Stomach (tissue), 9 donors: ENCODE data around the gene RASAL3. TPM values are rescaled to one million over a fixed set of nuclear protein-coding genes. Genes with fewer than 3 reads are reported as not detected.

Experiments
- DNase-seq, 2 donors: peaks; one replicate each; pipeline versions ENCODE4 v3.0.0 to v3.0.0-alpha.2; 2013 to 2019
- H3K27ac ChIP-seq, 5 donors: fragments of 200-600 bp in 4 of 5; sonication (generic) in 4 of 5; one replicate each; pipeline ENCODE4 v1.5.1; 2013 to 2019; ENCODE audit warnings: mild to moderate bottlenecking in 1 of 5, moderate library complexity in 1 of 5
- H3K27me3 ChIP-seq, 3 donors: fragments of 200-600 bp; sonication (generic); one replicate each; pipeline ENCODE4 v1.5.1; 2017 to 2019; ENCODE audit warnings: mixed run types in 1 of 3
- H3K36me3 ChIP-seq, 4 donors: fragments of 200-600 bp; sonication (generic); 1 replicate in 3 of 4; 2 replicates in 1 of 4; pipeline ENCODE4 v1.5.1; 2016 to 2019
- H3K4me1 ChIP-seq, 4 donors: fragments of 200-600 bp; sonication (generic); one replicate each; pipeline ENCODE4 v1.5.1; 2016 to 2019
- H3K4me3 ChIP-seq, 4 donors: fragments of 200-600 bp; sonication (generic) in 3 of 4; one replicate each; pipeline ENCODE4 v1.5.1; 2016 to 2019; ENCODE audit warnings: mild to moderate bottlenecking in 1 of 4
- H3K9me3 ChIP-seq, 4 donors: fragments of 200-600 bp; sonication (generic); one replicate each; pipeline ENCODE4 v1.5.1; 2016 to 2019
- CTCF ChIP-seq, 7 experiments: fragments of 450-650 bp in 4 of 7; fragments of 200-600 bp in 3 of 7; sonication (generic) in 3 of 7; IDR thresholded peaks; one replicate each; pipeline ENCODE4 v1.5.1; 2016 to 2019; ENCODE audit warnings: antibody characterized with exemption in 7 of 7, control low read depth in 2 of 7, mild to moderate bottlenecking in 1 of 7
- EP300 ChIP-seq: sonication (generic); formaldehyde crosslinking; IDR thresholded peaks from one replicate; pipeline ENCODE4 v1.6.1; 2017; ENCODE audit warnings: antibody characterized with exemption
- POLR2A ChIP-seq, 4 donors: fragments of 450-650 bp; IDR thresholded peaks; one replicate each; pipeline ENCODE4 v1.6.1; 2016; ENCODE audit warnings: antibody characterized with exemption in 4 of 4, control low read depth in 2 of 4, mild to moderate bottlenecking in 1 of 4, moderate library complexity in 1 of 4
- POLR2AphosphoS5 ChIP-seq, 3 donors: sonication (generic); formaldehyde crosslinking; IDR thresholded peaks; one replicate each; pipeline ENCODE4 v1.6.1; 2016; ENCODE audit warnings: antibody characterized with exemption in 3 of 3
- WGBS, 5 donors: extraction: QIAGEN DNeasy Blood & Tissue Kit in 3 of 5; methylation state at CpG; one replicate each; pipeline versions ENCODE4 v1.1.5 to v1.1.7; 2013 to 2018; 5-methylcytosine and 5-hydroxymethylcytosine counted together
- intact Hi-C: fragments of 100-400 bp; cut with DNase I; formaldehyde crosslinking; loops from one replicate; pipeline ENCODE4 v1.15.1; 2023; ENCODE audit warnings: low total_unique reads
- polyA plus RNA-seq, 3 donors: library from polyadenylated mRNA; stranded (reverse); fragments of 200-250 nt; gene quantifications; one replicate each; pipeline ENCODE4 v1.2.3, GENCODE V29; 2013
- total RNA-seq, 5 donors: library from RNA; depleted of rRNA; stranded (reverse); fragments of >200 nt; gene quantifications; one replicate each; pipeline versions ENCODE4 v1.1.0 to v1.2.3, GENCODE V29; 2014 to 2016
- donor health status: healthy with polysubstance abuse.
- donor health status: Bipolar disorder and iron deficiency.
- donor health status: healthy.

The RASAL3 gene
- total and polyA plus RNA-seq, 8 donors = 1.1 to 21.2 (median 3.0) TPM

DNA sequence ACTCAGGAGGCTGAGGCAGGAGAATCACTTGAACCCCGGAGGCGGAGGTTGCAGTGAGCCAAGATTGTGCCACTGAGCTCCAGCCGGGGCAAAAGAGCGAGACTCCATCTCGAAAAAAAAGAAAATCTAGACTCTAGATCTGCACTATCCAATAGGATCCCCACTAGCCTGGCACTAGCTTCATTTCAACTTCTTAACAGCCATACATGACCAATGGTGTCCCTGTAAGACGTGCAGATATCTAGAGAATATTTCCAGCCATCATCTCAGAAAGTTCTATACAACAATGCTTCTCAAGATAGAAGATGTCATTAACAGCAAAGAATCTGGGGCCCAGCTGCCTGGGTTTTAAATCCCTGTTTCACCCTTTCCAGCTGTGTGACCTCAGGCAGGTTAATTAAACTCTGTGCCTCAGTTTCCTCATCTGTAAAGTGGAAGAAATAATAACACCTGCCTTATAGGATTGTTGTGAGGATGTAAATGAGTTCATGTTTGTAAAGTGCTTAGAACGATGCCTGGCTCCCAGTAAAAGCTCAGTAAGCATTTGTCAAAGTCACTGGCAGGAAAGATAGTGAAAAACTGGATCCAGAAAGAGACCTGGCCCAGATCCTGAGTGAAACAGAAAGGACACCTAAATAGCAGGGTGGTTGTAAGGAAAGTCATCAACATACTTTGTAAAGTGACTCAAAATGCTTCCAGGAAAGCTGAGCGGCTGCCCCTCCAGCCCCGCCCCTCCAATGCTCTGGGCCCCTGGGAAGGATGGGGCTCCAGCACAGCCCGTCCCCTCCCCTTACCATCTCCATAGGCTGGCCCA is 28.1 kb downstream of the RASAL3 start:
- Histone ChIP-seq H3K27me3 (no peaks in the 10 kb centered on the region), H3K9me3 (no peaks in the 10 kb centered on the region), H3K36me3 (peaks cover 0 to 32% (median 9%) of the 10 kb centered on the region in 4 donors), H3K27ac (peak overlapping the region in 2 of 5 donors; percentile 17 to 73), H3K4me3 (no peak overlapping the region), H3K4me1 (peaks cover 11 to 41% (median 35%) of the 10 kb centered on the region in 4 donors)
- WGBS, 5 donors = 83 to 94% (median 89%) methylated on average over 10 of the region's 10 CpGs
- intact Hi-C loops = no loop called here
- no peak for DNase-seq
- TF ChIP-seq POLR2A (IDR thresholded peaks at IDR 0.05) (no peak), EP300 (no peak), POLR2AphosphoS5 (IDR thresholded peaks at IDR 0.05) (no peak), CTCF (IDR thresholded peaks at IDR 0.05) (no peak)

DNA sequence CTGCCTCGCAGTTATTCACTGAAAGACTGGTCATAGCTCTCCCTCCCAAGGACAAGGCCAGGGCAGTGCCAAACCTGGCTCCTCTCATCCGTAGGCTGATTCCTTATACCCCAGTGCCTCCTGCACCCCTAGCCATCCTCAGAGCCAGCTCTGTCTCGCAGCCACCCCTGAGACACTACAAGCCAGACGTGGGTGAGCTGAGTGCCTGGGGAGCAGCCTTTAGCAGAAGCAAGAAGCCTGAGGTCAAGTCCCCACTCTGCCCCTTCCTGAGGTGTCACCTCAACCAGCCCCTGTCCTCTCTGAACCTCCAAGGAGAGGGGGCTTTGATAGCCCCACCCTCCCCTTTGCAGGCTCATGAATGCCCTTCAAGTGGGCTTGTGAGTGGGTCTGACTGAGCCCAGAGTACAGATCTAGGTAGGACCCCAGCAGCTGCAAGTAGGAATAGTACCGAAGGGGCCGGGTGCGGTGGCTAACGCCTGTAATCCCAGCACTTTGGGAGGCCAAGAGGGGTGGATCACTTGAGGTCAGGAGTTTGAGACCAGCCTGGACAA is 30.8 kb downstream of the RASAL3 start:
- no peak for DNase-seq
- H3K36me3 ChIP-seq = peaks cover 0 to 29% (median 17%) of the 10 kb centered on the region in 4 donors
- intact Hi-C loops = no loop called here
- H3K27ac ChIP-seq = peak overlapping the region in 4 of 5 donors; percentile 88 to 93 (median 90)
- H3K4me1 ChIP-seq = peaks cover 27 to 66% (median 57%) of the 10 kb centered on the region in 4 donors
- no peaks in the 10 kb centered on the region for H3K9me3 ChIP-seq
- TF ChIP-seq POLR2AphosphoS5 (IDR thresholded peaks at IDR 0.05) (no peak), POLR2A (IDR thresholded peaks at IDR 0.05) (no peak), EP300 (no peak), CTCF (IDR thresholded peaks at IDR 0.05) (no peak)
- peak overlapping the region; percentile 90 to 99 (median 93) for H3K4me3 ChIP-seq
- WGBS, 5 donors = 60 to 67% (median 63%) methylated on average over 8 of the region's 8 CpGs
- no peaks in the 10 kb centered on the region for H3K27me3 ChIP-seq

DNA sequence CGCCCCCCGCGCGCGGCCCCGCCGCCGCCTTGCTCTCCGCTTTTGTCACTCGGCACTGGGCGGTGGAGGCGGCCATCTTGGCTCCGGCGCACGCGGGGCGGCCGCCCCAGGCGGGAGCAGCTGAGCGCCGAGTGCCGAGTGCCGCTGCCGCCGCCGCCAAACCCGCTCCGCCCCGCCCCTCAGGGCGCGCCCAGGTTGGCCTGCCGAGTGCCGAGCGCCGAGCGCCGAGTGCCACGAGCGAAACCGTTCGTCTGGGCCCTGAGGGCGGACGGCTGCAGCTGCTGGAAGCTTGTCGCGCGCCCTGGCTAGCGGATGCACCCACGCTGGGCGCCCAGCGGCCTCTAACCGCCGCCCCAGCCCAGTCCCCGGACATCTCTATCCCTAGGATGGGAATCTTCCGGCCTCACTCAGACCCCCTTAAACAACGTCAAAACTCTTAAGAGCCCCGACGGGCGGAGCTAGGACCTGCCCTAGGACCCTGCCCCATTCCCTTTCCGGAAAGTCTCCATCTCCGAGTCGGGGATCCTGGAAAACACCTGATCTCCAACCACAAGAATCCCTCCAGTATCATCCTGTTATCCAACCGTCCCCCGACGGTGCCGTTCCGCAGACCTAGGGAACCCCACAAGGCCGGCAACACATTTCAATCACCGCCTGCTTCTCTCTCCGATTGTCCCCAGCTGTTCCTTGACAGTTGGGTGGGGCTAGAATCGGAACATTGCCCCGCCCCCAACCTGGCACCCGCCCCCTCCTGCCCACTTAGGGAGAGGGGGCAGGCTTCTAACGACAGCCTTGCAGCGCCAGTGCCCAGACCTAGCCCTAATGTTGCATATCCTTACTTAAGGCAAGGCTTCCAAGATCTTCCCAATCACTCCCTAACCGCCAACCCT is 31.5 kb downstream of the RASAL3 start:
- WGBS, 5 donors = 0 to 2% (median 1%) methylated on average over 19 to 75 of the region's 75 CpGs
- Histone ChIP-seq H3K4me3 (peak overlapping the region; percentile 90 to 99 (median 93)), H3K4me1 (peaks cover 27 to 62% (median 54%) of the 10 kb centered on the region in 4 donors), H3K9me3 (no peaks in the 10 kb centered on the region), H3K36me3 (peaks cover 0 to 36% (median 24%) of the 10 kb centered on the region in 4 donors), H3K27me3 (no peaks in the 10 kb centered on the region), H3K27ac (peak overlapping the region; percentile 87 to 93 (median 89))
- intact Hi-C loops = no loop called here
- TF ChIP-seq POLR2A (IDR thresholded peaks at IDR 0.05) (no peak), POLR2AphosphoS5 (IDR thresholded peaks at IDR 0.05) (peak; percentile 62 to 75 (median 75))
- peak; percentile 92 to 98 for DNase-seq

GRCh38 chr19:15432018-15432494 is 32.3 kb downstream of the RASAL3 start:
- 0 to 1% (median 1%) methylated on average over 15 to 44 of the region's 44 CpGs for WGBS, 5 donors
- intact Hi-C loops = no loop called here
- no peaks in the 10 kb centered on the region for H3K9me3 ChIP-seq
- H3K36me3 ChIP-seq = peaks cover 4 to 44% (median 32%) of the 10 kb centered on the region in 4 donors
- peak in 1 of 2 donors; percentile 40 for DNase-seq
- TF ChIP-seq POLR2AphosphoS5 (IDR thresholded peaks at IDR 0.05) (no peak), EP300 (no peak), CTCF (IDR thresholded peaks at IDR 0.05) (no peak), POLR2A (IDR thresholded peaks at IDR 0.05) (no peak)
- H3K27me3 ChIP-seq = no peaks in the 10 kb centered on the region
- H3K4me3 ChIP-seq = peak overlapping the region; percentile 90 to 99 (median 93)
- H3K27ac ChIP-seq = peak overlapping the region; percentile 26 to 85 (median 76)
- peaks cover 23 to 53% (median 46%) of the 10 kb centered on the region in 4 donors for H3K4me1 ChIP-seq
